PC-9 (cell line): ENCODE measurements around the gene PIK3R6. TPM values are rescaled to one million over a fixed set of nuclear protein-coding genes. Genes with fewer than 3 reads are reported as not detected.

Experiments used
- BruUV-seq: library from RNA; stranded (reverse); fragments of 400-500 nt; replicated peaks from 2 replicates; lab custom pipeline; 2021; lab: Mats Ljungman, UMichigan
- CTCF ChIA-PET: fragments of 300-600 bp; sonication (Branson Sonifier 250); formaldehyde crosslinking; loops from one replicate; lab custom pipeline; 2022; ENCODE audit warnings: antibody characterized with exemption; lab: Charles Lee
- POLR2A ChIA-PET: fragments of 300-600 bp; sonication (Branson Sonifier 250); formaldehyde crosslinking; loops from one replicate; lab custom pipeline; 2022; ENCODE audit warnings: antibody characterized with exemption; ENCODE audit not compliant: unreplicated experiment; lab: Charles Lee
- DNase-seq, 2 experiments: peaks; one replicate each; pipeline versions ENCODE4 v3.0.0 to v3.0.0-alpha.2; 2015 to 2022; ENCODE audit warnings: mixed read lengths in 1 of 2
- H2AFZ ChIP-seq: fragments of 200-600 bp; sonication (generic); 2 replicates; pipeline ENCODE4 v1.8.1; 2017; ENCODE audit warnings: antibody characterized with exemption
- H3F3A ChIP-seq: fragments of 200-600 bp; sonication (generic); 2 replicates; pipeline ENCODE4 v1.8.1; 2017; ENCODE audit warnings: antibody characterized with exemption, mild to moderate bottlenecking, low read depth; ENCODE audit not compliant: insufficient read depth
- H3K27ac ChIP-seq: fragments of 200-600 bp; sonication (generic); 2 replicates; pipeline ENCODE4 v1.6.1; 2016; ENCODE audit warnings: mixed run types
- H3K27me3 ChIP-seq: fragments of 200-600 bp; sonication (generic); 2 replicates; pipeline ENCODE4 v1.6.1; 2016; ENCODE audit warnings: low read depth, mixed run types; ENCODE audit not compliant: insufficient read depth
- H3K36me3 ChIP-seq: fragments of 200-600 bp; sonication (generic); 2 replicates; pipeline ENCODE4 v1.6.1; 2016; ENCODE audit warnings: low read depth, mixed run types
- H3K4me1 ChIP-seq: fragments of 200-600 bp; sonication (generic); replicated peaks from 2 replicates; pipeline ENCODE4 v1.6.1; 2016; ENCODE audit warnings: mixed run types; ENCODE audit not compliant: insufficient read depth
- H3K4me2 ChIP-seq: fragments of 200-600 bp; sonication (generic); 2 replicates; pipeline ENCODE4 v1.6.1; 2017; ENCODE audit warnings: mixed run types
- H3K4me3 ChIP-seq: fragments of 200-600 bp; sonication (generic); 2 replicates; pipeline ENCODE4 v1.6.1; 2016; ENCODE audit warnings: mixed run types
- H3K79me2 ChIP-seq: fragments of 200-600 bp; sonication (generic); 2 replicates; pipeline ENCODE4 v1.6.1; 2017; ENCODE audit warnings: low read depth, mixed run types
- H3K9me2 ChIP-seq: fragments of 200-600 bp; sonication (generic); 2 replicates; pipeline ENCODE4 v1.8.1; 2017; ENCODE audit warnings: mild to moderate bottlenecking; ENCODE audit not compliant: insufficient read depth
- H3K9me3 ChIP-seq: fragments of 200-600 bp; sonication (generic); 2 replicates; pipeline ENCODE4 v1.8.1; 2016; ENCODE audit warnings: low read depth; ENCODE audit not compliant: insufficient read depth
- H4K20me1 ChIP-seq: fragments of 200-600 bp; sonication (generic); 2 replicates; pipeline ENCODE4 v1.8.1; 2017; ENCODE audit not compliant: insufficient read depth
- CTCF ChIP-seq: fragments of 200-600 bp; sonication (generic); conservative IDR thresholded peaks from 2 replicates; pipeline ENCODE4 v1.6.1; 2017; ENCODE audit warnings: mixed run types, antibody characterized with exemption, mild to moderate bottlenecking, moderate library complexity
- EZH2 ChIP-seq: fragments of 200-600 bp; sonication (generic); IDR thresholded peaks from 2 replicates; pipeline ENCODE4 v1.8.0; 2017; ENCODE audit warnings: antibody characterized with exemption, low read depth
- intact Hi-C: fragments of 100-400 bp; cut with micrococcal nuclease; formaldehyde crosslinking; loops from one replicate; pipeline ENCODE4 v1.10.0; 2022; ENCODE audit not compliant: unreplicated experiment
- total RNA-seq: library from RNA; stranded (reverse); gene quantifications from 2 replicates; pipeline ENCODE4 v1.2.3, GENCODE V29; 2021

Gene PIK3R6
- total RNA-seq, 1 experiment from 2014 or later = not detected

GRCh38 chr17:8904686-8905085 lies 37.2 kb upstream of the PIK3R6 start:
- intact Hi-C loops = no loop called here

GRCh38 chr17:8904201-8904600 lies 36.7 kb upstream of the PIK3R6 start:
- Histone ChIP-seq H3K36me3 (no peaks in the 10 kb centered on the region), H4K20me1 (no peaks in the 10 kb centered on the region), H2AFZ (no peak overlapping the region), H3K9me3 (no peaks in the 10 kb centered on the region), H3K9me2 (no peaks in the 10 kb centered on the region), H3K4me1 (no peaks in the 10 kb centered on the region), H3F3A (no peaks in the 10 kb centered on the region), H3K4me3 (no peak overlapping the region), H3K27me3 (peaks cover 63% of the 10 kb centered on the region; the same call in 1 of the 2 replicates), H3K27ac (no peak overlapping the region), H3K4me2 (no peak overlapping the region), H3K79me2 (no peaks in the 10 kb centered on the region)
- no peak for TF ChIP-seq CTCF
- no peak for TF ChIP-seq EZH2
- intact Hi-C loops = no loop called here
- ChIA-PET POLR2A (no interaction called here), CTCF (no interaction called here)
- BruUV-seq = no TSS peak
- no peak for DNase-seq

More at GRCh38 chr17:8904686-8905085, 37.2 kb upstream of the PIK3R6 start:
- ChIA-PET CTCF (no interaction called here), POLR2A (no interaction called here)
- DNase-seq = no peak
- no peaks in the 10 kb centered on the region for H3K79me2 ChIP-seq
- H4K20me1 ChIP-seq = no peaks in the 10 kb centered on the region
- peaks cover 63% of the 10 kb centered on the region for H3K27me3 ChIP-seq
- no peak overlapping the region for H2AFZ ChIP-seq
- H3K9me2 ChIP-seq = no peaks in the 10 kb centered on the region
- H3K4me1 ChIP-seq = no peaks in the 10 kb centered on the region
- no peaks in the 10 kb centered on the region for H3F3A ChIP-seq
- TF ChIP-seq EZH2 (no peak), CTCF (no peak)
- H3K27ac ChIP-seq = no peak overlapping the region
- no peaks in the 10 kb centered on the region for H3K9me3 ChIP-seq
- no peak overlapping the region for H3K4me2 ChIP-seq
- no peaks in the 10 kb centered on the region for H3K36me3 ChIP-seq
- no peak overlapping the region for H3K4me3 ChIP-seq
- no TSS peak for BruUV-seq

GRCh38 chr17:8900626-8901585 lies 33.4 kb upstream of the PIK3R6 start:
- Histone ChIP-seq H3K4me2 (no peak overlapping the region), H3K79me2 (no peaks in the 10 kb centered on the region), H4K20me1 (no peaks in the 10 kb centered on the region), H2AFZ (no peak overlapping the region), H3K27me3 (peaks cover 53% of the 10 kb centered on the region; the same call in 1 of the 2 replicates), H3K9me3 (no peaks in the 10 kb centered on the region), H3F3A (no peaks in the 10 kb centered on the region), H3K36me3 (no peaks in the 10 kb centered on the region), H3K27ac (no peak overlapping the region), H3K4me3 (no peak overlapping the region), H3K4me1 (no peaks in the 10 kb centered on the region), H3K9me2 (no peaks in the 10 kb centered on the region)
- no TSS peak for BruUV-seq
- no peak for DNase-seq
- ChIA-PET CTCF (interaction anchor here (0.6 kb wide), 1 partner anchor 803 kb away, joined by 5 read pairs; no protein-coding TSS in a partner anchor), POLR2A (interaction anchor here (0.6 to 0.7 kb wide), 2 partner anchors 237 to 678 kb away, joined by 3 read pairs; no protein-coding TSS in a partner anchor)
- TF ChIP-seq EZH2 (no peak), CTCF (no peak)
- intact Hi-C loops = no loop called here
